Mesodermal cell (in vitro differentiated cells): ENCODE measurements around the gene TIFAB.

Experiments used
- H3K27ac ChIP-seq: 2 replicates; pipeline ENCODE4 v1.7.0; 2013; ENCODE audit warnings: mild to moderate bottlenecking, low read depth, low read length, moderate library complexity; ENCODE audit not compliant: severe bottlenecking
- H3K36me3 ChIP-seq: 2 replicates; pipeline ENCODE4 v1.7.1; 2013; ENCODE audit warnings: mild to moderate bottlenecking, low read length, moderate library complexity; ENCODE audit not compliant: control insufficient read depth, insufficient read depth
- H3K4me1 ChIP-seq: one replicate; pipeline ENCODE4 v1.7.1; 2013; ENCODE audit warnings: mild to moderate bottlenecking, low read length; ENCODE audit not compliant: insufficient read depth, control insufficient read depth, poor library complexity, severe bottlenecking
- H3K4me3 ChIP-seq: 2 replicates; pipeline ENCODE4 v1.7.0; 2013; ENCODE audit warnings: low read length, control low read depth, mild to moderate bottlenecking; ENCODE audit not compliant: insufficient read depth, poor library complexity, severe bottlenecking; ENCODE audit errors: extremely low read depth
- H3K9me3 ChIP-seq: 2 replicates; pipeline ENCODE4 v1.7.1; 2013; ENCODE audit warnings: mild to moderate bottlenecking, low read length, moderate library complexity; ENCODE audit not compliant: control insufficient read depth
- WGBS, 2 experiments: methylation state at CpG; one replicate each; pipeline ENCODE4 v1.1.5; 2013; ENCODE audit warnings: missing lambda C conversion rate in 2 of 2; ENCODE audit not compliant: insufficient coverage in 2 of 2; 5-methylcytosine and 5-hydroxymethylcytosine counted together

The TIFAB gene

GRCh38 chr5:135448791-135449507 lies 3.2 kb downstream of the TIFAB start:
- WGBS, 2 experiments = 91% methylated on average over 5 to 6 of the region's 9 CpGs
- Histone ChIP-seq H3K27ac (no peak overlapping the region), H3K4me1 (peaks cover 17% of the 10 kb centered on the region), H3K36me3 (no peaks in the 10 kb centered on the region), H3K4me3 (no peak overlapping the region), H3K9me3 (no peaks in the 10 kb centered on the region)

GRCh38 chr5:135448071-135448739 lies 3.9 kb downstream of the TIFAB start:
- H3K9me3 ChIP-seq = no peaks in the 10 kb centered on the region

GRCh38 chr5:135447298-135447929 lies 4.7 kb downstream of the TIFAB start, which contains the start of gene DCANP1:
Gene DCANP1, minus strand, starts transcription at chr5:135447348. Its CDS starts 240 bp downstream, at chr5:135447108.
- H3K4me1 ChIP-seq = peaks cover 29% of the 10 kb centered on the region
- 89 to 97% methylated on average over 1 to 4 of the region's 5 CpGs for WGBS, 2 experiments
- H3K9me3 ChIP-seq = no peaks in the 10 kb centered on the region
- H3K36me3 ChIP-seq = no peaks in the 10 kb centered on the region
- H3K4me3 ChIP-seq = no peak within 1 kb of the TSS
- H3K27ac ChIP-seq = no peak within 1 kb of the TSS

More at GRCh38 chr5:135448071-135448739, 3.9 kb downstream of the TIFAB start:
- H3K27ac ChIP-seq = no peak overlapping the region
- no peak overlapping the region for H3K4me3 ChIP-seq
- H3K36me3 ChIP-seq = no peaks in the 10 kb centered on the region
- WGBS, 2 experiments = 57 to 68% methylated on average over 3 to 7 of the region's 9 CpGs
- H3K4me1 ChIP-seq = peaks cover 24% of the 10 kb centered on the region

GRCh38 chr5:135446615-135447014 lies 5.5 kb downstream of the TIFAB start:
- 89 to 100% methylated on average over 4 to 7 of the region's 7 CpGs for WGBS, 2 experiments

GRCh38 chr5:135446206-135446605 lies 5.9 kb downstream of the TIFAB start:
- WGBS, 2 experiments = 92 to 98% methylated on average over 9 of the region's 9 CpGs
- Histone ChIP-seq H3K27ac (no peak overlapping the region), H3K4me1 (peaks cover 29% of the 10 kb centered on the region), H3K4me3 (no peak overlapping the region), H3K9me3 (no peaks in the 10 kb centered on the region), H3K36me3 (no peaks in the 10 kb centered on the region)

More at GRCh38 chr5:135446615-135447014, 5.5 kb downstream of the TIFAB start:
- no peak overlapping the region for H3K27ac ChIP-seq
- H3K9me3 ChIP-seq = no peaks in the 10 kb centered on the region
- no peak overlapping the region for H3K4me3 ChIP-seq
- H3K4me1 ChIP-seq = peaks cover 29% of the 10 kb centered on the region
- H3K36me3 ChIP-seq = no peaks in the 10 kb centered on the region

GRCh38 chr5:135445306-135445985 lies 6.7 kb downstream of the TIFAB start:
- H3K4me3 ChIP-seq = no peak overlapping the region
- H3K4me1 ChIP-seq = peaks cover 29% of the 10 kb centered on the region
- no peak overlapping the region for H3K27ac ChIP-seq
- no peaks in the 10 kb centered on the region for H3K36me3 ChIP-seq
- no peaks in the 10 kb centered on the region for H3K9me3 ChIP-seq
- 88 to 90% methylated on average over 14 of the region's 14 CpGs for WGBS, 2 experiments

GRCh38 chr5:135444881-135445280 lies 7.3 kb downstream of the TIFAB start:
- H3K4me3 ChIP-seq = no peak overlapping the region
- 100% methylated on average over 2 of the region's 6 CpGs for WGBS, 2 experiments
- no peaks in the 10 kb centered on the region for H3K36me3 ChIP-seq
- no peak overlapping the region for H3K27ac ChIP-seq
- no peaks in the 10 kb centered on the region for H3K9me3 ChIP-seq
- H3K4me1 ChIP-seq = peaks cover 29% of the 10 kb centered on the region

GRCh38 chr5:135444360-135444759 lies 7.8 kb downstream of the TIFAB start:
- WGBS, 2 experiments = 93 to 96% methylated on average over 10 to 11 of the region's 13 CpGs
- no peaks in the 10 kb centered on the region for H3K36me3 ChIP-seq
- H3K4me3 ChIP-seq = no peak overlapping the region
- H3K9me3 ChIP-seq = no peaks in the 10 kb centered on the region
- H3K27ac ChIP-seq = no peak overlapping the region
- H3K4me1 ChIP-seq = peaks cover 30% of the 10 kb centered on the region

- Histone ChIP-seq H3K4me1 (peaks cover 34% of the 10 kb centered on the region), H3K36me3 (no peaks in the 10 kb centered on the region), H3K27ac (no peak overlapping the region), H3K4me3 (no peak overlapping the region), H3K9me3 (no peaks in the 10 kb centered on the region)
- WGBS, 2 experiments = 63 to 95% methylated on average over 4 to 5 of the region's 6 CpGs
Measured at GRCh38 chr5:135443161-135443960, 8.8 kb downstream of the TIFAB start.
